HG03439 (cell line): ENCODE data around the gene EEF1A2.

Experiments used
- ATAC-seq: cut with Tn5 transposase; IDR thresholded peaks from one replicate; pipeline ENCODE4 v1.9.1; 2021; ENCODE audit warnings: mild to moderate bottlenecking, moderate library complexity; ENCODE audit not compliant: unreplicated experiment

Gene EEF1A2

DNA sequence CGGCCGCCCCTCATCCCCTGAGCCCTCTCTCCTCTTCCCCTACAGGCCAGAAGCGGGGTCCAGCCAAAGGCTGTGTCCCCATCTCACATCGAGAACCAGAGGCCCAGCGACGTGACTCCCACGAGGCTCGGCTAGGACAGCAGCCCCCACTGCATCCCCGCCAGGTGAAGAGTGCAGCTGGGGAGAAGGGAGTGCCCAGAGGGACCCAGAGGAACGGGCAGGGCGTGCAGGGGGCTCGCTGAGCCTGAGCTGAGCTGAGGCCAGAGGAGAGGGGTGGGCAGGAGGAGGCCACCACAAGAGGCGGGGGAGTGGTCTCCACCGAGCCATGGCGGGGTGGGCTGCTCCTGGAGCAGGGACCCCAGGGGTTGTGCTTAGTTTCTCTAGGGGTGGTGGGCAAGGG lies 59.0 kb downstream of the EEF1A2 start:
- no peak for ATAC-seq

DNA sequence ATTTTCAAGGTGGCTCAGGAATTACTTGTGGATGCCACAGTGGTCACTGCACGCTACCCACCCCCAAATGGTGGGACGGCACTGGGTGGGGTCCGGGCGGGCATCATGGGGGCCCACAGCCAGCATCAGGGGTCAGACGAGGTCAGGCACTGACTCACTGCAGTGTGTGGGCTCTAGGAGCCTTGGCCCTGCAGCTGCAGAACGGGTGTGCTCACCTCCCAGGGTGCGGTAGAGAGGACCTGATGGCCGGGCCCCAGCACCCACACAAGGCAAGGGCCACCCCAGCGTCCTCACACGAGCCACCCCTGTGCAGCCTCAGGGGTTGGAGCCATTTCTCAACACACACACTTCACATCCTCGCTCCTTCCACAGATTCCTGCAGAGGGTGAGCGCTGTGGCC lies 60.8 kb downstream of the EEF1A2 start:
- ATAC-seq, result no peak
